Measurements from ENCODE around the gene YES1. TPM values are rescaled to one million over a fixed set of nuclear protein-coding genes. Genes with fewer than 3 reads are reported as not detected.

Gene YES1
- total RNA-seq, 4 donors from 2014 or later: 78.4 to 101 (median 99.3) TPM

DNA sequence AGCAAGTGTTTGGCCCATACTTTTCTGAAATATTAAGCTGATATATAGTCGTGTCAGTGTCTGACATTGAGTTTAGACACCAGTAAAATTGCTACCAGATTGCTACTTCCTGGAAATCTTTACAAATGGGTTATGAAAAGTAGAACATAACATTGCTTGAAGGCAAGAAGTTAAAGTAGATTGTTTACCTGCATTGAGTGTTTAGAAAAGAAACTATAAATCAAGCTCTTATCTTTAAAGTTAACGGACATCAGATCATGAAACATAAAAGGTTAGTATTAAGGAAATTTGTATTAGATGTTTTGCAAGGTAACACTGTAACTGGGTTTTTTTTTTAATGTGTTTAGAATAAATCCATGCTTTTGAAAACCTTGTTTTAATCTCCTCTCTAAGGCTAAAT, 4.8 kb upstream of the YES1 start:
- TF ChIP-seq, protein P1, sequence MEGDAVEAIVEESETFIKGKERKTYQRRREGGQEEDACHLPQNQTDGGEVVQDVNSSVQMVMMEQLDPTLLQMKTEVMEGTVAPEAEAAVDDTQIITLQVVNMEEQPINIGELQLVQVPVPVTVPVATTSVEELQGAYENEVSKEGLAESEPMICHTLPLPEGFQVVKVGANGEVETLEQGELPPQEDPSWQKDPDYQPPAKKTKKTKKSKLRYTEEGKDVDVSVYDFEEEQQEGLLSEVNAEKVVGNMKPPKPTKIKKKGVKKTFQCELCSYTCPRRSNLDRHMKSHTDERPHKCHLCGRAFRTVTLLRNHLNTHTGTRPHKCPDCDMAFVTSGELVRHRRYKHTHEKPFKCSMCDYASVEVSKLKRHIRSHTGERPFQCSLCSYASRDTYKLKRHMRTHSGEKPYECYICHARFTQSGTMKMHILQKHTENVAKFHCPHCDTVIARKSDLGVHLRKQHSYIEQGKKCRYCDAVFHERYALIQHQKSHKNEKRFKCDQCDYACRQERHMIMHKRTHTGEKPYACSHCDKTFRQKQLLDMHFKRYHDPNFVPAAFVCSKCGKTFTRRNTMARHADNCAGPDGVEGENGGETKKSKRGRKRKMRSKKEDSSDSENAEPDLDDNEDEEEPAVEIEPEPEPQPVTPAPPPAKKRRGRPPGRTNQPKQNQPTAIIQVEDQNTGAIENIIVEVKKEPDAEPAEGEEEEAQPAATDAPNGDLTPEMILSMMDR (IDR thresholded peaks at IDR 0.05; ENCODE audit: low read depth): no peak

DNA sequence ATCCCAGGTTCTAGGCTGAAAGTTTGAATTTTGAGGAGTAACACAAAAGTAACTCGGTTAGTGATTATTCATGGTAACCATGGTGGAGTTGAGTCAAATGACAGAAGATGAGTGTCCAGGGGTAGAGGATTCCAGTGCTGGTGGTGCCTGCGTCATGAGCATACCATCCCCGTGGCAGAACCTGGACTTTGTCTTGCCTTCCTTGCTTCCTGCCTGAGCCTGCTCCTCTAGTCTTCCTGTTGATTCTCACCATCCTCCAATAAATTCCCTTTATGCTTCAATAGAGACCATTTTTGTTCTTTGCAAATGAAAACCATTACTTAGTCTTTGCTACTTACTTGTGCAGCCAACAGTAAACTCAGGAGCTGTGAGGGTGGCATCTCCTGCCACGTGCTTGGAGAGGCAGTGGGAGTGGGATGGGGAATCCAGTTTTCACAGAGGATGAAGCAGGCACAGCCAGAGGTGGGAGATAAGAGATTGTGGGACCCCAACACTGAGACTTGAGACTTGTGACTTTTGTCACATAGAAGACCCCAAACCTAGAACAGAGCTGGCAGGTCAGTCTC, 4.1 kb upstream of the YES1 start:
- TF ChIP-seq, protein P1 (IDR thresholded peaks at IDR 0.05; ENCODE audit: low read depth): no peak

DNA sequence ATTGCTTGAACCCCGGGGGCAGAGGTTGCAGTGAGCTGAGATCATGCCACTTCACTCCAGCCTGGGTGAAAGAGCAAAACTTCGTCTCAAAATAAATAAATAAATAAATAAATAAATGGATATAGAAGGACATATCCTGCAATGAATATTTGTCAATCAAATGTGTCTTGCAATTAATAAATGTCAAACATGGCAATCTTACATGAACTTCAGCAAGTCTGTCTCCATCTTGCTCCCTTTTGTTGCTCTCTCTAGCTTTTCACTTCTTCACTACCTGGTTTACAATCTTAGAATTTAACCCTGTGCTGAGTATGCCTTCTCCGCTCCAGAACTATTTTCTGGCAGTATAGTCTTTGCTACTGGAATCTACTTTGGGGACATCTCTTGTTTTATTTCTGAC, 3.3 kb upstream of the YES1 start:
- TF ChIP-seq, protein P1 (IDR thresholded peaks at IDR 0.05; ENCODE audit: low read depth): no peak

DNA sequence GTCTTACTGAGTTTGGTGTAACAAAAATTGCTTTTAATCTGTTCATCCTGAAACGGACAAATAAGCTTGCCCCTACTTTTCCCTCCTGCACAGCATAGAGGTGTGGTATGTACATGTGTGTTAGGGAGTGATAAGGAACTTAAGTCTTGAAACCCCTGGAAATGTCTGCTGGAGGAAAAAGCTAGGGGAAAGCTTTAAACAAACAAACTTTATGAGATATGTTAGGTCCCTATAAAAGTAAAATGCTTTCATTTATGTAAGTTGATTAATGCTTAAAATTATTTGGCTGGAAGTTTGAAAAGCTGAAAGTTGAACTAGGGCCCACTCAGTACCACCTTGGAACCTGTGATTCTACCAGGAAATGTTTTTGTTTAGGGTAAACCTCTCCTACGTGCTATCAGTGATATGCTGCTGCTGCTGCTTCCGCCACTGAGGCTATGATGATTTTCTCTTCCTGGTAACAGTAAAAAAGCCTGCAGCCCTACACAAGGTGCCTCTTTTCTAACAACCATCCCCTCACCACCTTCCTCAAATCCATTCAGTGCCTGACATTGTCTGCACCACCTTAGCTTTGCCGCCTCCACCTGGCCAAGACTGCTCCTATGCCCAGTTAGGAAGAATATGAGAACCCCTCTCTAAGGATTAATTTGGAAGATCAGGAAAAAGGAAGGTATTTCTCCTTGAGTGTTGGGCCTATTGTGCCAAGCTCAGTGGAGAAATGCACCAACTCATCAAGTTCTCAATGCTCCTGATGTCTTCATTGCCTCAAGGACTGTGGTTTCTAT, 2.5 kb upstream of the YES1 start:
- TF ChIP-seq, protein P1 (IDR thresholded peaks at IDR 0.05; ENCODE audit: low read depth): no peak

DNA sequence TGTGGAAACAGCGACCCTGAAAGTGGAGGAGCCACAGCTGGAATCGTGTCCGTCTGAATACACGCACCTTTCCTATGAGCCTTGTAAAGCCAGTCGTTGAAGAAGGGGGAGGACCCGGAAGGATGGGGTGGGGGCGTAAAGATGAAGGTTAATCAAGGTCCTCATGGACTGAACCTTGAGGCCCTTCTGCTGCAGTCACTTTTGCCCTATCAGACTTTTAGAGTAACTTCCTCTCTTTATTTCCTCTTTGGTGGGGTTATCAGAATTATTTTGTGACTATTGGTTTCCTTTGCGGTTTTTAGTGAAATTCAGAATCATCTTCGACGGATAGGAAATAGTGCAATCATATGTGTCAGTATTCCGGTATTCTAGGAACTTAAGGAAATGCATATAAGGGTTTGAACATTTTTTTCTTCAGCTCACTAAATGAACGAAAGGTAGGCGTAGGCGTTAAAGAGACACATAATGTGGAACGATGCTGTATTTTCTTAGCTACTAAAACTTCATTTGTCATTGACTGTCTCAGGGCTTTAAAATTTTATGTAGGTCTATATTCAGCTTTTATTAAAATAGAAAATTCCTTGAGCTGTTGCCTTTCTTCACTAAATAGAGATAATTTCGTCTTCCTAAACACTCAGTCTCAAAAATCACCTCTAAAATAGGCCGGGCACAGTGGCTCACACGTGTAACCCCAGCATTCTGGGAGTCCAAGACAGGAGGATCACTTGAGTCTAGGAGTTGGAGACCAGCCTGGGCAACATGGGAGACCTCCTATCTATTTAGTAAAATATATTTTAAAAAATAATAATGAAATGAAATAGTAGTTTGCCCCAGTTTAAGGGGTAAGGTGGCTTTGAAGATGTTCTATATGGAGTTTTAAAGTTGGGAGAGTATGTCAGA, 1.4 kb upstream of the YES1 start:
- TF ChIP-seq, protein P1 (IDR thresholded peaks at IDR 0.05; ENCODE audit: low read depth): no peak

DNA sequence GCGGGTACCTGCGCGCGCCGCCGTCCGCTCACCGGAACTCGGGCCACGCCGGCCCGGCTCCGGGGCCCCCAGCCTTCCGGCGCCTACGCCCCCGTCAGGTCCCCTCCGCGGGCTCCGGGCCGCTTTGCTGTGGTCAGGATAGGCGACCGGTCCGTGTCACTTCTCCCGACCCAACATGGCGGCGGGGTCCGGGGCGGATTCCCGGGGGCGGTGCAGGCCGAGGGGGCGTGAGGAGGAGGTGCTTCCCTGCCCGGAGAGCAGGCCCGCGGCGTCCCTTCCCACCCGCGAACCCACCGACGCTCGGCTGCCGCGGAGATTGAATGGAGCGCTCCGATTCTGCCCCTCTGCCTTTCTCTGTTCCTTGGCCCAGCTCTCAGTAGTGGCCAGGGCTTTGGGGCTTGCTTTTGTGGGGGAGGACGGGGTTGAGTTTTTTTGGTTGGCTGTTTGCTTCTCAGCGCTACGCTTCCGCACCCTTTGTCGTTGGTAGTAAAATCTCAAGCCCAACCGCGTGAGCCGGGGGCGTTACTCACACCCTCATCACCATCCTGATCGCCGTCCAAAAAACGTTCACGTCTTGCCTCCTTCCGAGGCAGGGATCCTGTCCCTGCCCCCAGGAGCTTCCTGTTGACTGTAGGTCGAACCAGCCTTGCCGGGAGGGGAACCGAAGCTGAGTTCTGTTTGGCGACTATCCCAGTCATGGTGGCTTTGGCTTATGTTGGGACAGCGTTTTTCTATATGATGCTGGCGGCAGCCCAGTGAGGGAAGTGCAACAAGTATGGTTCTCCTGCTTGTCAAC, 532 bp upstream of the YES1 start:
- TF ChIP-seq, protein P1 (IDR thresholded peaks at IDR 0.05; ENCODE audit: low read depth): no peak
